PFSK-1 (cell line): Measurements from ENCODE around the gene SOBP.

Source experiments
- FOXP2 ChIP-seq: optimal IDR thresholded peaks from 2 replicates; pipeline ENCODE3; 2011; ENCODE audit warnings: borderline replicate concordance, control low read depth, inconsistent platforms; ENCODE audit not compliant: insufficient read depth; ENCODE audit errors: extremely low read length, extremely low read depth
- POLR2AphosphoS5 ChIP-seq: IDR thresholded peaks from 2 replicates; pipeline ENCODE4 v1.6.1; 2012; ENCODE audit warnings: low read depth, mild to moderate bottlenecking, control low read depth, low read length, moderate library complexity
- REST ChIP-seq, 2 experiments: IDR thresholded peaks; 2 replicates each; pipeline versions ENCODE4 v1.6.1 to v1.8.0; 2011 to 2012; ENCODE audit warnings: low read depth in 2 of 2, low read length in 2 of 2, control low read depth in 1 of 2, inconsistent platforms in 1 of 2, mild to moderate bottlenecking in 1 of 2, moderate library complexity in 1 of 2; ENCODE audit not compliant: insufficient read depth in 1 of 2
- SIN3A ChIP-seq: IDR thresholded peaks from 2 replicates; pipeline ENCODE4 v1.6.1; 2012; ENCODE audit warnings: mild to moderate bottlenecking, low read length, moderate library complexity, borderline replicate concordance; ENCODE audit not compliant: insufficient read depth
- TAF1 ChIP-seq: IDR thresholded peaks from 2 replicates; pipeline ENCODE4 v1.6.1; 2012; ENCODE audit warnings: low read length, control low read depth, borderline replicate concordance; ENCODE audit not compliant: insufficient read depth

The SOBP gene

GRCh38 chr6:107574856-107575255, 84.9 kb downstream of the SOBP start:
- no peak for TF ChIP-seq POLR2AphosphoS5
- TF ChIP-seq SIN3A, result no peak

GRCh38 chr6:107576852-107577251, 86.9 kb downstream of the SOBP start:
- TF ChIP-seq REST (IDR thresholded peaks at IDR 0.05; ENCODE audit: insufficient read depth in 1 of 2, low read depth in 2 of 2, low read length in 2 of 2) (no peak), FOXP2 (no peak), TAF1 (no peak)

GRCh38 chr6:107578642-107579341, 88.9 kb downstream of the SOBP start:
- TF ChIP-seq POLR2AphosphoS5 (no peak), FOXP2 (no peak), SIN3A (no peak), REST (IDR thresholded peaks at IDR 0.05; ENCODE audit: insufficient read depth in 1 of 2, low read depth in 2 of 2, low read length in 2 of 2) (no peak), TAF1 (no peak)

GRCh38 chr6:107579456-107580056, 89.6 kb downstream of the SOBP start:
- TF ChIP-seq REST (IDR thresholded peaks at IDR 0.05; ENCODE audit: insufficient read depth in 1 of 2, low read depth in 2 of 2, low read length in 2 of 2) (no peak), SIN3A (no peak), FOXP2 (no peak), TAF1 (no peak)

- TF ChIP-seq SIN3A, result no peak
- no peak for TF ChIP-seq TAF1
- TF ChIP-seq REST (IDR thresholded peaks at IDR 0.05; ENCODE audit: insufficient read depth in 1 of 2, low read depth in 2 of 2, low read length in 2 of 2), result no peak
- no peak for TF ChIP-seq POLR2AphosphoS5
- TF ChIP-seq FOXP2, result no peak
Observed at GRCh38 chr6:107582086-107582485, 92.2 kb downstream of the SOBP start.
